Stomach smooth muscle (tissue), 2 donors: Measurements from ENCODE around the gene COL5A3.

ENCODE experiments used
- H3K27ac ChIP-seq: one replicate; pipeline ENCODE4 v1.7.0; 2013; ENCODE audit warnings: mild to moderate bottlenecking, low read length, inconsistent platforms
- H3K27me3 ChIP-seq, 2 donors: one replicate each; pipeline ENCODE4 v1.7.0; 2013; ENCODE audit warnings: low read length in 2 of 2; ENCODE audit not compliant: insufficient read depth in 2 of 2, control insufficient read depth in 1 of 2
- H3K36me3 ChIP-seq, 2 donors: one replicate each; pipeline ENCODE4 v1.7.0; 2013; ENCODE audit warnings: low read length in 2 of 2; ENCODE audit not compliant: control insufficient read depth in 2 of 2, insufficient read depth in 2 of 2
- H3K4me1 ChIP-seq: one replicate; pipeline ENCODE4 v1.7.0; 2013; ENCODE audit warnings: low read length; ENCODE audit not compliant: control insufficient read depth, insufficient read depth
- H3K4me3 ChIP-seq, 2 donors: one replicate each; pipeline ENCODE4 v1.7.0; 2013; ENCODE audit warnings: low read length in 2 of 2
- H3K9ac ChIP-seq, 2 donors: one replicate each; pipeline ENCODE4 v1.7.0; 2013; ENCODE audit warnings: low read length in 2 of 2, mild to moderate bottlenecking in 1 of 2
- H3K9me3 ChIP-seq, 2 donors: one replicate each; pipeline ENCODE4 v1.7.0; 2013; ENCODE audit warnings: low read length in 2 of 2; ENCODE audit not compliant: control insufficient read depth in 2 of 2
- donor health status: healthy.
- donor health status: Pancreatic carcinoma.

The COL5A3 gene

DNA sequence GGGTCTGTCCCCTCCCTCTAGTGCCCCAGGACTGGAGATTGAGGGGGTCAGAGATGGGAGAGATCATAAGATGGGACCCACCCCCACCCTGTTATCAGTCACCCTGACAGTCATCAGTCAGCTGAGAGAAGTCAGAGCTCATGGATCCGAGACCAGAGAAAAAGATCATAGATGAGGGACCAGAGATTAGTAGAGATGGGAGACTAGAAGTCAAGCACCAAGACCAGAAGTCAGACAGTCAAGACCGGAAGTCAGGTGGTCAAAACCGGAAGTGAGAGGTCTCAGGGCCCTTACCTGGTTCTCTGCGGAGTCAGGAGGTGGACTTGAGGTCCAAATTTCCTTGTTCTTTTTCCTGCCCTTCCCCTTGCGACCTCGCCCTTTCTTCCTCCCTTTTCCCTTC, 7.0 kb downstream of the COL5A3 start:
- no peak overlapping the region for H3K4me3 ChIP-seq
- peaks cover 6 to 19% of the 10 kb centered on the region in 2 donors for H3K27me3 ChIP-seq
- H3K36me3 ChIP-seq, result peaks cover 0 to 2% of the 10 kb centered on the region in 2 donors
- H3K9ac ChIP-seq, result no peak overlapping the region
- H3K27ac ChIP-seq, result no peak overlapping the region
- peaks cover 10% of the 10 kb centered on the region for H3K4me1 ChIP-seq
- no peaks in the 10 kb centered on the region for H3K9me3 ChIP-seq

- Histone ChIP-seq H3K9me3 (no peaks in the 10 kb centered on the region), H3K36me3 (peaks cover 0 to 2% of the 10 kb centered on the region in 2 donors), H3K27ac (no peak overlapping the region), H3K4me3 (no peak overlapping the region), H3K27me3 (peaks cover 0 to 14% of the 10 kb centered on the region in 2 donors), H3K4me1 (peaks cover 10% of the 10 kb centered on the region), H3K9ac (no peak overlapping the region)
These were observed 8.4 kb downstream of the COL5A3 start for GRCh38 chr19:10001899-10002298.

DNA sequence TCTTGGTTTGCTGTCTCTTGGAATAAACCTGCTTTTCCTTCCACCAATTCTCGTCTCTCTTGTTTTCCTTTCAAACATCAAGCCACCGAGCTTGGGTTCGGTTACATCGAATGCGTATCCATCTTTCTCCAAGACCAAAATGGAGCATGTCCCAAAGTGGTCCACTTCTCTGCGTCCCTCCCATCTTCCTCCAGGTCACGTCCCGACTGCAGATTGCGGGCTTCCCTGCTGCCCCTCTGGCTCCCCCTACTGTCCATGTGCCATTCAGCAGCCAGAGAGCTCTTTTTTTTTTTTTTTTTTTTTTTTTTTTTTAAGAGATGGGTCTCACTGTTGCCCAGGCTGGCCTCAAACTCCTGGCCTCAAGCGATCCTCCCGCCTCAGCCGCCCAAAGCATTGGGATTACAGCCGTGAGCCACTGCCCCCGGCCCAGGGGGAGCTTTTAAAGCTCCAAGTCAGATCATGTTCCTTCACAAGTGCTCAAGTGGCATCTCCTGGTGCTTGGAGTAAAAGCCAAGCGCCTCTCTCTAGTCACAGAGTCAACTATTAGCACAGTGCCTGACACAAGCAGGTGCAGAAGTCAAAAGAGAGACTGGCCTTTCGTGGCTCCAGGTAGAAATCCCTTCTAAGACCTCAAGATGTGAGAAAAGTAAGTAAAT, 10.0 kb downstream of the COL5A3 start:
- Histone ChIP-seq H3K4me1 (peaks cover 5% of the 10 kb centered on the region), H3K36me3 (peaks cover 0 to 2% of the 10 kb centered on the region in 2 donors), H3K27ac (no peak overlapping the region), H3K9ac (no peak overlapping the region), H3K9me3 (no peaks in the 10 kb centered on the region), H3K27me3 (peaks cover 0 to 12% of the 10 kb centered on the region in 2 donors), H3K4me3 (no peak overlapping the region)

DNA sequence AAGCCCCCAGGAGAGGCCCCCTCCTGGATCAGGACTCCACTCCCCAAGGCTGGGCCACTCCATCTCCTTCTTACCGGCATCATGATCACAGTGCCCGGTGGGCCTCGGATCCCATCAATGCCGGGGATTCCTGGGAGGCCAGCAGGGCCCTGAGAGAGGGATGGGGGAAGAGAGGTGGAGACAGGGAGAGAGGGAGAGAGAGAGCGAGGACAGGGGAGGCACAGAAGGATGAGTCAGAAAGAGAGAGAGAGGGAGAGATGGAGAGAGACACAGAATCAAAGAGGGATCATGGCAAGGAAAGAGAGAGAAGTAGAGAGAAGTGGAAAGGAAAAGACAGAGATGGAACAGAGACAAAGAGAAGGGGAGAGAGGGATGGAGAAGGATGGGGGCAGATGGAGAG, 13.8 kb downstream of the COL5A3 start:
- H3K36me3 ChIP-seq, result no peaks in the 10 kb centered on the region
- H3K4me1 ChIP-seq, result no peaks in the 10 kb centered on the region
- no peak overlapping the region for H3K4me3 ChIP-seq
- H3K27me3 ChIP-seq, result peaks cover 0 to 1% of the 10 kb centered on the region in 2 donors
- H3K27ac ChIP-seq, result no peak overlapping the region
- H3K9ac ChIP-seq, result no peak overlapping the region
- no peaks in the 10 kb centered on the region for H3K9me3 ChIP-seq

DNA sequence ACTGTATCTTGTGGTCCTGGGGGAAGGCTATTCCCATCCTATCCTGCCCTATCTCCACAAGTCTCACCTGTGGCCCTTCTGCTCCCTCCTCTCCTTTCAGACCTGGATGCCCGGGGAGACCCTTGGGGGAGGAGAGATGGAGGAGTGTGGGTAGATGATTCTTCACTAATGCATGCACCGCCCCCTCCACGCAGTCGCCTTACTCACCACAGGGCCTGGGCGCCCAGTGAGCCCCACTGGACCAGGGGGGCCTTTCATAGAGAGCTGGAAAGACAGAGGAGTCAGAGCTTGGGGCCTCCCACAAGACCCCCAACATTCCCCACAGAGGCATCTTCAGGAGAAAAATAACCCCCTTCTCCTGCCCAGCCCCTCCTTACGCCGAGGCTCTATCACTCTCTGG, 14.3 kb downstream of the COL5A3 start:
- peaks cover 0 to 6% of the 10 kb centered on the region in 2 donors for H3K27me3 ChIP-seq
- H3K36me3 ChIP-seq, result no peaks in the 10 kb centered on the region

GRCh38 chr19:9995084-9995483, 15.2 kb downstream of the COL5A3 start:
- Histone ChIP-seq H3K9me3 (no peaks in the 10 kb centered on the region), H3K27ac (no peak overlapping the region), H3K27me3 (peaks cover 0 to 6% of the 10 kb centered on the region in 2 donors), H3K4me3 (no peak overlapping the region), H3K4me1 (no peaks in the 10 kb centered on the region), H3K36me3 (no peaks in the 10 kb centered on the region), H3K9ac (no peak overlapping the region)

More for the DNA sequence above, 14.3 kb downstream of the COL5A3 start:
- Histone ChIP-seq H3K4me3 (no peak overlapping the region), H3K9ac (no peak overlapping the region), H3K4me1 (no peaks in the 10 kb centered on the region), H3K9me3 (no peaks in the 10 kb centered on the region), H3K27ac (no peak overlapping the region)

DNA sequence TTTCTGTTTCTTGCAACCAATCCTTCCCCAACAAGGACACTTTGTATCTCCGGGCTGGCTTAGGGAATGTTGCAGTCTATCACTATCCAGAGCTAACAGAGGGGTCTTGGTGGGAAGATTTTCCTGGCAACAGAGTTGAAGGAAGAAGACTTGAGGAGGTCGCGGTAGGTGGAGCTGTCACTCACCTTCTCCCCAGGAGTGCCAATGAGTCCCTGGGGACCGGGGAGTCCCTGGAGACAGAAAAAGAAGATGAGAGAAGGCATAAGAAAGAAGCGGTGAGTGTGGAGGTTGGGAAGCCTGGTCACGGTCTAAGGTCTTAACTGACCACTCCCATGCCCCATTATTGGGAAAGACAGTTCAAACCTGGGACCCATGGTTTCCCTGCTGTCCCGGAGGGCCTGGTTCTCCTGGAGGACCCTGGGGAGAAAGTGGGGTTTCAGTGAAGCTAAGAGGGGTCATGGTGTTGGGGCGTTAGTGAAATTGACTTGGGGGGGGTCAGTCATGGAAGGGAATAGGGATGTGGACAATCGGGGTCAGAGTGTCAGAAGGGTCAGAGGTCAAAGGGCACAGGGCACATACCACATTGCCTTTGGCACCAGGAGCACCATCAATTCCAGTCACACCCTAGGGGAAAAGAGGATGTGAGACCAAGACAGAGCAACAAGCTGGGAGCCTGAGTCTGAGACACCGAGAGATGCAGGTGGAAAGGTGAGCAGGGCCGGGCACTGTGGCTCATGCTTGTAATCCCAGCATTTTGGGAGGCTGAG, 18.7 kb downstream of the COL5A3 start:
- H3K36me3 ChIP-seq, result no peaks in the 10 kb centered on the region
- peaks cover 2% of the 10 kb centered on the region for H3K4me1 ChIP-seq
- H3K9ac ChIP-seq, result no peak overlapping the region
- no peaks in the 10 kb centered on the region for H3K9me3 ChIP-seq
- H3K27ac ChIP-seq, result no peak overlapping the region
- H3K27me3 ChIP-seq, result peaks cover 0 to 8% of the 10 kb centered on the region in 2 donors
- H3K4me3 ChIP-seq, result no peak overlapping the region

- Histone ChIP-seq H3K36me3 (no peaks in the 10 kb centered on the region), H3K4me1 (peaks cover 2% of the 10 kb centered on the region), H3K9me3 (no peaks in the 10 kb centered on the region), H3K4me3 (no peak overlapping the region), H3K27ac (no peak overlapping the region), H3K9ac (no peak overlapping the region), H3K27me3 (peaks cover 0 to 10% of the 10 kb centered on the region in 2 donors)
These were observed 20.8 kb downstream of the COL5A3 start for GRCh38 chr19:9989504-9989903.

- Histone ChIP-seq H3K4me1 (peaks cover 2% of the 10 kb centered on the region), H3K36me3 (no peaks in the 10 kb centered on the region), H3K9ac (no peak overlapping the region), H3K27ac (no peak overlapping the region), H3K27me3 (peaks cover 0 to 10% of the 10 kb centered on the region in 2 donors), H3K9me3 (no peaks in the 10 kb centered on the region), H3K4me3 (no peak overlapping the region)
These were observed 23.5 kb downstream of the COL5A3 start for GRCh38 chr19:9986787-9987281.

DNA sequence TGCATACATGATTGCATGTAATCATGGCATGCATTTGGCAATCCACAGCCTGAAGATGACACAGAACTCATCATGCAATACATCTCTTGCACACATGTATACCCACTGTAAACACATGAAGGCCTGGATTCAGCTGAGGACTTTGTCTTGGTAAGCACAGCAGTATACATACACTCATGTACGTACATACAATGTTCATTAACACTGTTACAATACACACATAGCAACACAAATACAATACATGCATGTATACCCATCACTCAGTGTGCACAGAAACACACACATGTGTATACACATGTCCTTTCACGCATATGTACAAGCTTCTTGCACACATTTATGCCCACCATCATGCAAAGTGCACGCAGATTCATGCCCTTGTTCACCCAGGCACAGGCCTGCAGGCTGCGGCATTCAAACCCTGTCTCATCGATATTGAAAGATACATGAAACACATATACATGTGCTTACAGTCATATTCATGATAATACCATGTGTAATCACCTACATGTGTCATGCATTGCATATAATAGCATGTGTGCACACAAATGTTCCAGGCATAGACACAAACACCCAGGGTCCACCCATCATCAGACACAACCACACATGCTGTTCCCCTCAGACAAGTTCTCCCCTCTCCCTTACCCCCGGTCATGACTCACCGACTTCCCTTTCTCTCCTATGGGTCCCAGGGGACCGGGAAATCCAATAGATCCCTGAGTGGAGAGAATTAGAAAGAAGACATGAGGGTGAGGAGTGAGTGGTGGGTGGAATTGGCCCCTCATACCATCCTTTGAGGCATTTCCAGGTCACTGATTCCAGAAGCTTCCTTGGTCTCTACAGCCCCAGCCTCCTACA, 28.7 kb downstream of the COL5A3 start:
- no peak overlapping the region for H3K4me3 ChIP-seq
- H3K4me1 ChIP-seq, result no peaks in the 10 kb centered on the region
- H3K9ac ChIP-seq, result no peak overlapping the region
- peaks cover 4 to 5% of the 10 kb centered on the region in 2 donors for H3K36me3 ChIP-seq
- H3K27me3 ChIP-seq, result peaks cover 0 to 2% of the 10 kb centered on the region in 2 donors
- H3K9me3 ChIP-seq, result no peaks in the 10 kb centered on the region
- no peak overlapping the region for H3K27ac ChIP-seq
